Testis (tissue), 2 donors: ENCODE data around the gene SHROOM3.

Experiments
- POLR2A ChIP-seq: fragments of 450-650 bp; IDR thresholded peaks from one replicate; pipeline ENCODE4 v1.6.1; 2017; ENCODE audit warnings: antibody characterized with exemption, mild to moderate bottlenecking, moderate library complexity
- TF ChIP-seq, protein P1 (sequence below), 3 experiments: fragments of 450-650 bp in 2 of 3; fragments of 200-600 bp in 1 of 3; sonication (generic) in 1 of 3; IDR thresholded peaks; one replicate each; pipeline ENCODE4 v1.5.1; 2016 to 2019; ENCODE audit warnings: antibody characterized with exemption in 3 of 3, mild to moderate bottlenecking in 2 of 3, moderate library complexity in 1 of 3

DNA sequence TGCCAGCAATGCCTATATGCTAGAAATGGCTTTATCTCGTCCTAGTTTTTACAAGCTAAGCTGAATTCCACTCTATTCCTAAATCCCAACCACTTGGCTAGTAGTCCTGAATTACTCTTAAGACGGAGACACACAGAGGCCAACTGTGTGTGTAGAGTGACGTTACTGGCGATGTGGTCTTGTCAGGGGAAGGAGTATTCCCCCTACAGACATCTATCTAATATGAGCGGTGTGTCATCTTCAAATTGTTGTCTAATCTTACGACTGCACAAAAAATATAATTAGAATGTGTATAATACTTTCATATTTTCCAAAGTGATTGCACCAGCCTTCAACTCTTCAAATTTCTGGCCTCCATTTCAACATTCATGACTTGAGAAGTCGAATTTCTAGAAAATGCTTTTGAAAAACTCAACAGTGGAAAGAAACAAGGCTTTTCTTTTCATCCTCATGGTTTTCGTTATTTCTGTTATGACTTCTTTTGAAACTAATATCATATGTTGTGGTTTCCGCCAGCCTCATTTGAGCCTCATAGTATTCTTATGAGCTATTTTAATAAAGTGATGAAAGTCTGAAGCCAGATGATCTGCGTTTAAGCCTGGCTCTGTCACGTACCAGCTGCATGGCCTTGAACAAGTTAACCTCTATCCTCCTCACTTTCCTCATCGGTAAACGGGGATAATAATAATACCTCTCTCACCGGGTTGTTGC, 330.6 kb downstream of the SHROOM3 start:
- TF ChIP-seq, protein P1, sequence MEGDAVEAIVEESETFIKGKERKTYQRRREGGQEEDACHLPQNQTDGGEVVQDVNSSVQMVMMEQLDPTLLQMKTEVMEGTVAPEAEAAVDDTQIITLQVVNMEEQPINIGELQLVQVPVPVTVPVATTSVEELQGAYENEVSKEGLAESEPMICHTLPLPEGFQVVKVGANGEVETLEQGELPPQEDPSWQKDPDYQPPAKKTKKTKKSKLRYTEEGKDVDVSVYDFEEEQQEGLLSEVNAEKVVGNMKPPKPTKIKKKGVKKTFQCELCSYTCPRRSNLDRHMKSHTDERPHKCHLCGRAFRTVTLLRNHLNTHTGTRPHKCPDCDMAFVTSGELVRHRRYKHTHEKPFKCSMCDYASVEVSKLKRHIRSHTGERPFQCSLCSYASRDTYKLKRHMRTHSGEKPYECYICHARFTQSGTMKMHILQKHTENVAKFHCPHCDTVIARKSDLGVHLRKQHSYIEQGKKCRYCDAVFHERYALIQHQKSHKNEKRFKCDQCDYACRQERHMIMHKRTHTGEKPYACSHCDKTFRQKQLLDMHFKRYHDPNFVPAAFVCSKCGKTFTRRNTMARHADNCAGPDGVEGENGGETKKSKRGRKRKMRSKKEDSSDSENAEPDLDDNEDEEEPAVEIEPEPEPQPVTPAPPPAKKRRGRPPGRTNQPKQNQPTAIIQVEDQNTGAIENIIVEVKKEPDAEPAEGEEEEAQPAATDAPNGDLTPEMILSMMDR (IDR thresholded peaks at IDR 0.05) = no peak
- no peak for TF ChIP-seq POLR2A
